ENCODE measurements around the gene TAAR1.
"Not testable (repeated sequence)": the region's sequence is repeated elsewhere in the genome, so short reads cannot be mapped to it uniquely, and the experiment has no call there.

The TAAR1 gene

GRCh38 chr6:132604635-132605152 is 54.3 kb downstream of the TAAR1 start:
- Histone ChIP-seq H3K4me1 (no peaks in the 10 kb centered on the region), H3K9me3 (ENCODE audit: control insufficient read depth, low read length) (no peaks in the 10 kb centered on the region), H3K9ac (no peak overlapping the region), H3K4me3 (ENCODE audit: low read depth, low read length) (no peak overlapping the region), H3K27me3 (ENCODE audit: control insufficient read depth, insufficient read depth, low read length) (no peaks in the 10 kb centered on the region), H3K36me3 (ENCODE audit: control insufficient read depth, insufficient read depth, low read length) (no peaks in the 10 kb centered on the region), H3K4me2 (ENCODE audit: low read length) (no peak overlapping the region), H3K79me2 (no peaks in the 10 kb centered on the region), H2AFZ (no peak overlapping the region), H3K27ac (no peak overlapping the region)
- no peak for TF ChIP-seq CTCF (IDR thresholded peaks at IDR 0.05)

- H3K27ac ChIP-seq; H3K4me3 ChIP-seq (ENCODE audit: low read depth, low read length); H3K9ac ChIP-seq; H2AFZ ChIP-seq; H3K4me2 ChIP-seq (ENCODE audit: low read length); H3K79me2 ChIP-seq; H3K9me3 ChIP-seq (ENCODE audit: control insufficient read depth, low read length); H3K27me3 ChIP-seq (ENCODE audit: control insufficient read depth, insufficient read depth, low read length); H3K36me3 ChIP-seq (ENCODE audit: control insufficient read depth, insufficient read depth, low read length); H3K4me1 ChIP-seq: not testable (repeated sequence)
Measured at GRCh38 chr6:132600900-132601299, 58.1 kb downstream of the TAAR1 start.

GRCh38 chr6:132598473-132598872 is 60.5 kb downstream of the TAAR1 start:
- no peak overlapping the region for H2AFZ ChIP-seq
- H3K4me1 ChIP-seq = no peaks in the 10 kb centered on the region
- H3K4me2 ChIP-seq (ENCODE audit: low read length) = no peak overlapping the region
- H3K27ac ChIP-seq = no peak overlapping the region
- no peaks in the 10 kb centered on the region for H3K79me2 ChIP-seq
- TF ChIP-seq CTCF (IDR thresholded peaks at IDR 0.05) = no peak
- no peak overlapping the region for H3K4me3 ChIP-seq (ENCODE audit: low read depth, low read length)
- no peak overlapping the region for H3K9ac ChIP-seq
- H3K27me3 ChIP-seq (ENCODE audit: control insufficient read depth, insufficient read depth, low read length) = no peaks in the 10 kb centered on the region
- H3K9me3 ChIP-seq (ENCODE audit: control insufficient read depth, low read length) = no peaks in the 10 kb centered on the region
- H3K36me3 ChIP-seq (ENCODE audit: control insufficient read depth, insufficient read depth, low read length) = no peaks in the 10 kb centered on the region

- TF ChIP-seq CTCF (IDR thresholded peaks at IDR 0.05) = no peak
- no peak overlapping the region for H2AFZ ChIP-seq
Measured at GRCh38 chr6:132596201-132596600, 62.8 kb downstream of the TAAR1 start.

More at GRCh38 chr6:132596201-132596600, 62.8 kb downstream of the TAAR1 start:
- Histone ChIP-seq H3K36me3 (ENCODE audit: control insufficient read depth, insufficient read depth, low read length) (no peaks in the 10 kb centered on the region), H3K79me2 (no peaks in the 10 kb centered on the region), H3K4me3 (ENCODE audit: low read depth, low read length) (no peak overlapping the region), H3K27ac (no peak overlapping the region), H3K27me3 (ENCODE audit: control insufficient read depth, insufficient read depth, low read length) (no peaks in the 10 kb centered on the region), H3K4me2 (ENCODE audit: low read length) (no peak overlapping the region), H3K9me3 (ENCODE audit: control insufficient read depth, low read length) (no peaks in the 10 kb centered on the region), H3K4me1 (no peaks in the 10 kb centered on the region), H3K9ac (no peak overlapping the region)
